HEK293T (cell line): ENCODE data around the gene NPPC.
"Not testable (repeated sequence)": the region's sequence is repeated elsewhere in the genome, so short reads cannot be mapped to it uniquely, and the experiment has no call there.

Source experiments
- BHLHE40 ChIP-seq: fragments of 450-650 bp; IDR thresholded peaks from 2 replicates; pipeline ENCODE4 v1.6.1; 2016; ENCODE audit warnings: mild to moderate bottlenecking, moderate library complexity, borderline replicate concordance
- CTBP1 ChIP-seq: fragments of 450-650 bp; IDR thresholded peaks from 2 replicates; pipeline ENCODE4 v1.6.1; 2016; ENCODE audit warnings: borderline replicate concordance
- ELF4 ChIP-seq: fragments of 450-650 bp; IDR thresholded peaks from 2 replicates; pipeline ENCODE4 v1.6.1; 2017; ENCODE audit warnings: antibody characterized with exemption
- FOXA1 ChIP-seq: fragments of 450-650 bp; IDR thresholded peaks from 2 replicates; pipeline ENCODE4 v1.6.1; 2016; ENCODE audit warnings: mild to moderate bottlenecking
- FOXK2 ChIP-seq: fragments of 450-650 bp; IDR thresholded peaks from 2 replicates; pipeline ENCODE4 v1.6.1; 2016; ENCODE audit warnings: mild to moderate bottlenecking
- FOXM1 ChIP-seq: fragments of 450-650 bp; IDR thresholded peaks from 2 replicates; pipeline ENCODE4 v1.6.1; 2017; ENCODE audit warnings: mild to moderate bottlenecking, borderline replicate concordance
- HDGF ChIP-seq: fragments of 450-650 bp; IDR thresholded peaks from 2 replicates; pipeline ENCODE4 v1.6.1; 2017; ENCODE audit warnings: antibody characterized with exemption, borderline replicate concordance
- L3MBTL2 ChIP-seq: fragments of 450-650 bp; conservative IDR thresholded peaks from 2 replicates; pipeline ENCODE4 v1.6.1; 2016; ENCODE audit warnings: mild to moderate bottlenecking
- PKNOX1 ChIP-seq: fragments of 450-650 bp; IDR thresholded peaks from 2 replicates; pipeline ENCODE4 v1.6.1; 2016
- SP1 ChIP-seq: fragments of 450-650 bp; IDR thresholded peaks from 2 replicates; pipeline ENCODE4 v1.6.1; 2017
- SUZ12 ChIP-seq: fragments of 450-650 bp; IDR thresholded peaks from 2 replicates; pipeline ENCODE4 v1.6.1; 2016; ENCODE audit warnings: mild to moderate bottlenecking
- TARDBP ChIP-seq: fragments of 450-650 bp; IDR thresholded peaks from 2 replicates; pipeline ENCODE4 v1.6.1; 2016

- not testable (repeated sequence) for TF ChIP-seq SP1, ELF4, SUZ12, FOXA1, L3MBTL2, TARDBP, HDGF, BHLHE40, FOXM1, PKNOX1, FOXK2, CTBP1
These were observed 45.8 kb downstream of the NPPC start for GRCh38 chr2:231880371-231880770.
